Keratinocyte (primary cell): Measurements from ENCODE around the gene APPL2. TPM values are rescaled to one million over a fixed set of nuclear protein-coding genes. Genes with fewer than 3 reads are reported as not detected.

Experiments used
- DNase-seq: peaks from one replicate; pipeline ENCODE4 v3.0.0-alpha.2; 2011; ENCODE audit warnings: low read depth, missing footprints, low spot score
- FAIRE-seq: peaks from 2 replicates; lab custom pipeline; 2011; peaks lifted over from hg19 to GRCh38; lab: Jason Lieb, UNC
- H2AFZ ChIP-seq: 2 replicates; pipeline ENCODE4 v1.6.0; 2012; ENCODE audit warnings: low read length, control low read depth, inconsistent platforms; ENCODE audit not compliant: control insufficient read depth
- H3K27ac ChIP-seq: 2 replicates; pipeline ENCODE4 v1.5.1; 2011; ENCODE audit warnings: low read length; ENCODE audit not compliant: control insufficient read depth, insufficient read depth
- H3K27me3 ChIP-seq: 3 replicates; pipeline ENCODE4 v1.6.0; 2011; ENCODE audit warnings: low read length; ENCODE audit not compliant: control insufficient read depth, insufficient read depth; ENCODE audit errors: extremely low read depth
- H3K36me3 ChIP-seq, 2 experiments: 2 replicates in 1 of 2; 3 replicates in 1 of 2; pipeline ENCODE4 v1.5.1; 2011; ENCODE audit warnings: low read length in 2 of 2, mild to moderate bottlenecking in 1 of 2; ENCODE audit not compliant: control insufficient read depth in 2 of 2, insufficient read depth in 2 of 2; ENCODE audit errors: extremely low read depth in 1 of 2
- H3K4me1 ChIP-seq: 3 replicates; pipeline ENCODE4 v1.5.1; 2011; ENCODE audit warnings: low read length; ENCODE audit not compliant: control insufficient read depth, insufficient read depth; ENCODE audit errors: extremely low read depth
- H3K4me2 ChIP-seq: 3 replicates; pipeline ENCODE4 v1.6.0; 2011; ENCODE audit warnings: low read depth, low read length; ENCODE audit not compliant: control insufficient read depth, insufficient read depth; ENCODE audit errors: extremely low read depth
- H3K4me3 ChIP-seq, 3 experiments: fragments of 200-600 bp in 1 of 3; sonication (generic) in 1 of 3; 2 replicates in 2 of 3; 3 replicates in 1 of 3; pipeline ENCODE4 v1.5.1; 2011 to 2016; ENCODE audit warnings: low read length in 3 of 3, mild to moderate bottlenecking in 3 of 3, control low read depth in 2 of 3, inconsistent platforms in 1 of 3, low read depth in 1 of 3, mixed read lengths in 1 of 3, mixed run types in 1 of 3, moderate library complexity in 1 of 3; ENCODE audit not compliant: control insufficient read depth in 2 of 3, insufficient read depth in 2 of 3; ENCODE audit errors: extremely low read depth in 1 of 3
- H3K79me2 ChIP-seq: 2 replicates; pipeline ENCODE4 v1.6.0; 2012; ENCODE audit warnings: low read length; ENCODE audit not compliant: control insufficient read depth, insufficient read depth
- H3K9ac ChIP-seq: 3 replicates; pipeline ENCODE4 v1.6.0; 2011; ENCODE audit warnings: low read length; ENCODE audit not compliant: control insufficient read depth, insufficient read depth; ENCODE audit errors: extremely low read depth
- H3K9me1 ChIP-seq: 3 replicates; pipeline ENCODE4 v1.6.0; 2011; ENCODE audit warnings: low read length; ENCODE audit not compliant: control insufficient read depth, insufficient read depth; ENCODE audit errors: extremely low read depth
- H3K9me3 ChIP-seq: 2 replicates; pipeline ENCODE4 v1.5.1; 2012; ENCODE audit warnings: low read depth, low read length; ENCODE audit not compliant: control insufficient read depth
- H4K20me1 ChIP-seq: 3 replicates; pipeline ENCODE4 v1.6.0; 2011; ENCODE audit warnings: low read length; ENCODE audit not compliant: control insufficient read depth, insufficient read depth; ENCODE audit errors: extremely low read depth
- EZH2 ChIP-seq: IDR thresholded peaks from one replicate; pipeline ENCODE4 v1.6.1; 2012; ENCODE audit warnings: inconsistent platforms, mild to moderate bottlenecking, low read length, moderate library complexity
- dilution Hi-C: fragments of 300-500 bp; cut with MboI; formaldehyde crosslinking; loops from one replicate; pipeline ENCODE4 v1.7.0; 2020; ENCODE audit warnings: low sequenced_read_pairs; ENCODE audit not compliant: extremely low pct_ligation_motif_present
- polyA plus RNA-seq, 5 experiments: library from polyadenylated mRNA; depleted of rRNA in 3 of 5; stranded (reverse) in 3 of 5; stranded (forward) in 1 of 5; unstranded in 1 of 5; fragments of >200 nt; gene quantifications; 1 replicate in 1 of 5; 2 replicates in 3 of 5; 3 replicates in 1 of 5; pipeline versions ENCODE4 v1.2.1 to v1.2.3, GENCODE V29; 2011 to 2012; ENCODE audit warnings: missing spikeins in 2 of 5, low read depth in 1 of 5, low replicate concordance in 1 of 5
- TF ChIP-seq, protein P1 (sequence below), 3 experiments: IDR thresholded peaks in 1 of 3; conservative IDR thresholded peaks in 1 of 3; optimal IDR thresholded peaks in 1 of 3; 2 replicates in 2 of 3; 3 replicates in 1 of 3; pipeline versions ENCODE3 to v1.5.1; 2011; ENCODE audit warnings: low read length in 3 of 3, mild to moderate bottlenecking in 3 of 3, moderate library complexity in 2 of 3, control low read depth in 1 of 3, inconsistent platforms in 1 of 3; ENCODE audit not compliant: insufficient read depth in 2 of 3; ENCODE audit errors: extremely low read depth in 1 of 3

The APPL2 gene
- polyA plus RNA-seq, 1 donor (not counting 4 experiments of a cell fraction or from before 2014, with no cell fraction given) = 26.1 TPM

DNA sequence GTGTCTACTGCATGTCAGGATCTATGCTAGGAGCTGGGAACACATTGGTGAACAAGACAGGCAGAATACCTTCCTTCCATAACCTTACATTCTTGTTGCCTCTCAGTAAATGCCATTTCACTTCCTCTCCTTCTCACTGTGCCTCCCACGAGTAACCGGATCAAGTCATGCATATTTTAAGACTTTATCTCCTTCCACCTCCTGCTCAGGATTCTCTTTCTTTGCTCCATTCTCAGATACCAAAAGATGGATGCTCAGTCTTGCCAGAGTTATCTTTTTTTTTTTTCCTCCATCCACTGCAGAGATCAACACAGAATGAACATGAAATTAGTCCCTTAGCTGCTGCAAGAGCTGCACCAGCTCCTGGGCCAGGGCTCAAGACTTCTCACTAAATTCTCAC is 20.0 kb upstream of the APPL2 start:
- Histone ChIP-seq H3K4me3 (no peak overlapping the region), H3K79me2 (no peaks in the 10 kb centered on the region), H3K27me3 (no peaks in the 10 kb centered on the region), H3K4me1 (peaks cover 43% of the 10 kb centered on the region), H3K36me3 (no peaks in the 10 kb centered on the region), H3K9me3 (no peaks in the 10 kb centered on the region), H3K27ac (no peak overlapping the region), H2AFZ (peak overlapping the region; percentile 40), H3K9me1 (no peaks in the 10 kb centered on the region), H4K20me1 (no peaks in the 10 kb centered on the region), H3K9ac (no peak overlapping the region), H3K4me2 (no peak overlapping the region)
- dilution Hi-C loops = no loop called here
- FAIRE-seq = no peak
- TF ChIP-seq EZH2 = no peak
- TF ChIP-seq, protein P1, sequence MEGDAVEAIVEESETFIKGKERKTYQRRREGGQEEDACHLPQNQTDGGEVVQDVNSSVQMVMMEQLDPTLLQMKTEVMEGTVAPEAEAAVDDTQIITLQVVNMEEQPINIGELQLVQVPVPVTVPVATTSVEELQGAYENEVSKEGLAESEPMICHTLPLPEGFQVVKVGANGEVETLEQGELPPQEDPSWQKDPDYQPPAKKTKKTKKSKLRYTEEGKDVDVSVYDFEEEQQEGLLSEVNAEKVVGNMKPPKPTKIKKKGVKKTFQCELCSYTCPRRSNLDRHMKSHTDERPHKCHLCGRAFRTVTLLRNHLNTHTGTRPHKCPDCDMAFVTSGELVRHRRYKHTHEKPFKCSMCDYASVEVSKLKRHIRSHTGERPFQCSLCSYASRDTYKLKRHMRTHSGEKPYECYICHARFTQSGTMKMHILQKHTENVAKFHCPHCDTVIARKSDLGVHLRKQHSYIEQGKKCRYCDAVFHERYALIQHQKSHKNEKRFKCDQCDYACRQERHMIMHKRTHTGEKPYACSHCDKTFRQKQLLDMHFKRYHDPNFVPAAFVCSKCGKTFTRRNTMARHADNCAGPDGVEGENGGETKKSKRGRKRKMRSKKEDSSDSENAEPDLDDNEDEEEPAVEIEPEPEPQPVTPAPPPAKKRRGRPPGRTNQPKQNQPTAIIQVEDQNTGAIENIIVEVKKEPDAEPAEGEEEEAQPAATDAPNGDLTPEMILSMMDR (optimal IDR thresholded peaks at IDR 0.05 in 1 of 3, IDR thresholded peaks at IDR 0.05 in 1 of 3, conservative IDR thresholded peaks at IDR 0.05 in 1 of 3; ENCODE audit: extremely low read depth in 1 of 3, insufficient read depth in 2 of 3, low read length in 3 of 3) = no peak
- DNase-seq = no peak

- Histone ChIP-seq H3K27me3 (no peaks in the 10 kb centered on the region), H3K27ac (peak overlapping the region; percentile 80), H2AFZ (peak overlapping the region; percentile 25), H3K4me2 (peak overlapping the region; percentile 84), H3K36me3 (no peaks in the 10 kb centered on the region), H3K9me1 (no peaks in the 10 kb centered on the region), H3K4me1 (peaks cover 43% of the 10 kb centered on the region), H4K20me1 (no peaks in the 10 kb centered on the region), H3K9ac (peak overlapping the region; percentile 58), H3K9me3 (no peaks in the 10 kb centered on the region), H3K4me3 (peak overlapping the region in 2 of 3 experiments; percentile 39 to 51), H3K79me2 (no peaks in the 10 kb centered on the region)
- TF ChIP-seq, protein P1 (optimal IDR thresholded peaks at IDR 0.05 in 1 of 3, IDR thresholded peaks at IDR 0.05 in 1 of 3, conservative IDR thresholded peaks at IDR 0.05 in 1 of 3; ENCODE audit: extremely low read depth in 1 of 3, insufficient read depth in 2 of 3, low read length in 3 of 3) = no peak
- TF ChIP-seq EZH2 = no peak
- dilution Hi-C loops = no loop called here
- DNase-seq = peak; percentile 85
- FAIRE-seq = peak; percentile 98
Observed at GRCh38 chr12:105253866-105254513, 18.0 kb upstream of the APPL2 start.
